GM15510 (cell line): ENCODE measurements around the gene ISCA1.

ENCODE experiments used
- POLR2A ChIP-seq: IDR thresholded peaks from 3 replicates; pipeline ENCODE4 v1.6.1; 2011; ENCODE audit warnings: borderline replicate concordance; ENCODE audit not compliant: insufficient read length; ENCODE audit errors: extremely low read depth

Gene ISCA1

DNA sequence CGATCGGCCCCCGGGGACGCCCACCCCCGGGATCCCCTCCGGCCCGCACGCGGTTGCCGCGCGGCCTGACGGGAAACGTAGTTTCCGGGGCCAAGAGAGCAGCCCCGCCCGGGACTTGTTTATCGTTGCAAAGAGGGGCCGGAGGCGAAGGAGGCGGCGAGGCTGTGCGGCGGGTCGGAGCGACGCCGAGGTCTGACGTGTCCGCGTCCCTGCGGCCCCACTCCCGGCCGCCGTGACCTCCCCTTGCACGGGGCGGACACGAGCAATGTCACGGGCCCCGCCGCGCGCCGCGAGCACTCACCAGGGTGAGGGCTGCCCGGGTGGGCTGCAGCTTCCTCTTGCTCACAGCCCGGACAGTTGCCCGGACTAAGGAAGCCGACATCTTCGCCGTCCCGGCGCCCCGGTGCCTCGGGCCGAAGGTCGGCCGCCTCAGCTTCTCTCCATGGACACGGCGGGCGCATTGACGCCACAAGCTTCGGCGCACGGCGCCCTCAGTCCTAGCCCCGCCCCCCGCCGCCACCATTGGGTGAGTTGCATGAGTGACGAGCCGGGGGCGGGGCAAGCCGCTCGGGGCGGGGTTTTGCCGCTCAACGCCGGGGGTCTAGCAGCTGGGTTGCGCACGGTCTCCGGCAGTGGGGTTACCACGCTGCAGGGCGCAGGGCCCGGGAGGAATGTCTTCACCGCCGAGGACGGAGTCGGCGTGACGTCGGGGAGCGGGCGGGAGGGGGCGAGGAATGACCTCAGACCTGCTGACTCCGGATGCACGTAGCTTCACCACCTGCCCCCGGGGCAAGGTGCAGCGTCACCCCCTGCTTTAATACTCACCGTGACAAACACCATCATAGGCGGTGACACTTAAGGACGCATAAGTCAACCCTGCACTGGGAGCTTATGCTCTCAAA is at the start of gene ISCA1:
ISCA1 (minus strand) TSS at position 462 of the 902 bp plus-strand sequence; CDS start at position 382, 80 bp downstream.
- TF ChIP-seq POLR2A: peak; percentile 78

DNA sequence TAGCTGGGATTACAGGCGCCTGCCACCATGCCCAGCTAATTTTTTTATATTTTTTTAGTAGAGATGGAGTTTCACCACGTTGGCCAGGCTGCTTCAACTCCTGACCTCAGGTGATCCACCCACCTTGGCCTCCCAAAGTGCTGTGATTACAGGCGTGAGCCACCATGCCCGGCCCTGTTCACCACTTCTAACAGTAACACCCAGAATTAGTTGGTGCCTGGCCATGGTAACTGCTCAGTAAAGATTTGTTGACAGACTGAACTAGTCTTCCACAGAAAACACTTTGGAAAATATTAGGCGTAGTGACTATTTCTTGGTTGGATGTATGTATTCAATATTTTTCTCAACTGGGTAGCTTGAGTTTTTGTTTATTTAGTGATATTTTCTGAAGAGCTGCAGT is 47.8 kb upstream of the ISCA1 start:
- no peak for TF ChIP-seq POLR2A

DNA sequence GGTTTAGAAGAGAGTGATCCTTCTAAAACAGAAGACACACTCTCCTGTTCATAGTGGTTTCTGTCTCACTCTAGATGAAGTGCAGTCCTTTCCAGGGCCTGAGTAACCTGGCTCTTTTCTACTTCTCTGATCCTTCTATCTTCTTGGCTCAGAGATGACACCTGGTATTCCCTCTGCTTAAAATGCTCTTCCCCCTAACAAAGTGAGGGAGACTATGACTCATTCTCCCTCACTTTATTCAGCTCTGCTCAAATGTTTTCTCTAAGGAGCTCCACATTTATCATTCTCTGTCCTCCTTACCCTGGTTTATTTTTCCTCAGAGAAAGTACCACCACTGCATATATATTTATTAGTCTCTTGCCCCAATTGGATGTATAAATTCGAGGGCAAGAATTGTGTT is 47.3 kb upstream of the ISCA1 start:
- no peak for TF ChIP-seq POLR2A

DNA sequence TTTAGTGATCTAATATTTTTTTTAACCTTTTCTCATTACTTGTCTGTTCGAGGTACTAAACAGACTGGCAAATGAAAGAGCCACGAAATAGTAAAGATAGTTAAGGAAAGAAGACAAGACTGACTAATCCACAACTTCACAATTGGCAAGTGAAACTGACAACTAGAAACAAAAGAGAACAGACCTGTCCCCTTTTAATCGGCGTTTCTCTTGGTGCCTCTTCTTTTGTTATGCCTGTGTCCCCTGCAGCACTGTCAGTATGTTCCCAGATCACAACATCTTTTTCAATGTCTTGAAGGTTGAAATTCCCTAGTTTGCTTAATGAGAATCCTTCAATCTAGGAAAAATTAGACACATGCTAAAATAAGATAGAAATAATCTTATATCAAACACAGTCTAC is 45.8 kb upstream of the ISCA1 start:
- TF ChIP-seq POLR2A: no peak

DNA sequence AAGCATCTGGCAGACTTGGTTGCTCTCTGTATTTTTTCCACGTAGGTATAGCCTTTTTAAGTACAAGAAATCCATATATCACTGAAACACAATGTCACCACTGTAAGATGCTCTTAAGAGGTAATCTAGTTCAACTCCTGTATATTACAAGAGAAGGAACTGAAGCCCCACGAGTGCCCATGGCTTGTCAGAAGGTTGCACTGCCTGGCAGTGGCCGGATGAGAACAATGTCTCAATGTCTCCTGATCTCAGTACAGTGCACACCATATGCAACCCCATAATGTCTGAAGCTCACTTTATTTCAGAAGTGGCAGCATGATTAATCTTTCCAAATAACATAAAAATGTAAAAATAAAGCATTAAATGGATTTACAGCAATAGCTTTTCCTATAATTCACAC is 44.2 kb upstream of the ISCA1 start:
- no peak for TF ChIP-seq POLR2A

DNA sequence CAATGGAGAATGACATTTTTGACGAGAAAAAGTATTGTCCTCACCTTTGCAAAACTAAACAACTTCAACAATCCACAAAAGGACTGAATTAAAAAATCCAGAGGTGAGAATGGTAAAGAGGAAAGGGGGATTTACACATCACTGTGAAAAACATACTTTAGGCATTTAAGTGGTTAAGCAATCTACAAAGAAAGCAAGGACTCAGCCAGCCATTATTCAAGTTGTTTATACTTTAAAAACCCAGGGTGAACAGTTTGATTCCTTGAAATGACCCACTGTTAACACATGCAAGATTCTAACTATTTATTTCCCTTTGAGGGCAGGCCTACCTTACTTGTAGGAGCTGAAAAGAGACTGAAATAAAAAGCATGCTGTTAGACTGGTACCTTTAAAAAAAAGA is 42.6 kb upstream of the ISCA1 start:
- no peak for TF ChIP-seq POLR2A

DNA sequence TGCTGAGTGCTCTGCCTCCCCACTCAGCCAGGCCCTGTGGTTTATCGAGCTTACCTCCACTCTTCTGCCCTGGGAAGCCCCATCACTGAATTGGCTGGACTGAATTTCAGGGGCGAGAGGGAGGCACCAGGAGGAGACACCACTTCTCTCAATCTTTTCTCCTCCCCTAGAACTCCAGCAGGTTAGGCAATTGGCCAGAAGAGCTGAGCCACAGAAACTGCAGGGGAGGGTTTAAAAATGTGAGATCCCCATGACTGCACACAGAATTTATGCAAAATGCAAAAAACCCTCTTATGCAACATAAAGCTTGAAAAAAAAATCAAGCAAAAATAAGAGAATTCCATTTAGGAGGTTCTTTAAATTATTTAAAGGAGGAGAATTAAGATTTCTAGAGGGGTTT is 42.0 kb upstream of the ISCA1 start:
- no peak for TF ChIP-seq POLR2A

DNA sequence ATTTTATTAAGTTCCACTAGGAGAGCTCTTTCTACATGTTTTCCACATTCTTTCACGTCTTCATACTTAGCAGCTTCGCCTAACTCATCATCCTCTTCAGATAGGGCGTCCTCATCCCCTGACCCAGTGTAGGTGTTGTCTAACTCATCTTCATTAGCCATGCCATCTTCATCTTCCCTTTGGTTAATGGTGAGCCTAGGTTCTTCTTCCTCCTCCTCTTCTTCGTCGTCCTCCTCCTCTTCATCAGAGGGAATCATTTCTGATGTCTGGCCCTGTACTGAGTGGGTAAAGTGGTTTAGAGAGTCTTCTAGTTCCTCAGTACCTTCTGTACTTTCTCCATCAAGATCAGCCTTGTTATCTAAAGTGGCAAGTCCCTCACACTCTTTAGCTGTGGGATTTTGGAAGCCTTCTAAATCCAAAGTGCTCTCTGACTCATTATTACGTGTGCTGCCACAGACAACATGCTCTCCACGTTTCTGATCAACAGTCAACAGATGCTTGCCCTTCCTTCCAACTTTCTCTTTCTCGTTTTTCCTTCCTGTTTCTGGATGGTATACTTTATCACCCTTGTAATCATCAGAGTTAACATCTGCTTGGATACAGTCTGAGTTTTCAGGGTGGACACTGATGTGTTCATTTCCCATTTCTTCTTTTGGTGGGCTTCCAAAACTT is 40.8 kb upstream of the ISCA1 start:
- no peak for TF ChIP-seq POLR2A

DNA sequence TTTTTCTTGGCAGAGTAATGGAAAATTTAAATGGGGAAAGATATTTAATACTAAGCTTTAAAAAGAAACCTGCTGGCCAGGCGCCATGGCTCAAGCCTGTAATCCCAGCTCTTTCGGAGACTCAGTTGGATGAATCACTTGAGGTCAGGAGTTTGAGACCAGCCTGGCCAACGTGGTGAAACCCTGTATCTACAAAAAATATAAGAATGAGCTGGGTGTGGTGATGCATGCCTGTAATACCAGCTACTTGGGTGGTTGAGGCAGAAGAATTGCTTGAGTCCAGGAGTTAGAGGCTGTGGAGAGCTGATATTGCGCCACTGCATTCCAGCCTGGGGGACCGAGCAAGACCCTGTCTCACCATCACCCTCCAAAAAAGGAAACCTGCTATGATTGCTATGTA is 39.0 kb upstream of the ISCA1 start:
- TF ChIP-seq POLR2A: no peak

DNA sequence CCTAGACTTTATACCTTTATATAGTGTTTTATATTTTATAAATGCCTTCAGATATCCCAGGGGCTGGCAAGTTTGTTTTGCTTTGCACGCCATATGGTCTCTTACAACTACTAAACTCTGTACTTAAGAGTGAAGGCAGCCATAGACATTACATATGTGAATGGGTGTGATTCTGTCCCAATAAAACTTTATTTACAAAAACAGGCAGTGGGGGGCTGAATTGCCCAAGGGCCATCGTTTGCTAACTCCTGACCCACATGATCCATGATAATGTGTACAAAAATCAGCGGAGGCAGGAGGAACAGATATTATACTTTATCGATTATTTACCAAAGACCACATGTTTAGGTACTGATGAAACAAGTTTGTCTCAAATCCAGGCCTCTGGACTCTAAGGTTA is 35.8 kb upstream of the ISCA1 start:
- TF ChIP-seq POLR2A: no peak

DNA sequence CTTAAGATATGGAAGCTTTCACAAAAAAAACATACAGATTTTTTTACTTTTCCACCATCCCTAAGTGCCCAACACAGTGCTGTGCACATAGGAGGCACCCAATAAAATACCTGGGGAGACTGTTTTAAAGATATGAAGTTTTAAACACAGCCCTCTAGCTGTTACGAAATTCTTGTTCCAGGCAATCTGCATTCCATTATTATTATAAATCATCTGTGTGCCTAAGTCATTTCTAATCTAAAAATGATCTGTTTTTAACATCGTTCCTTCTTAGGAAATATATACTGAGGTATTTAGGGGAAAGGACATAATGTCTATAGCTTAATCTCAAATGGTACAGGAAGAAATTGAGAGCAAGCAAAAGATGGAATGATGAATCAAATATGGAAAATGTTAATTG is 32.7 kb upstream of the ISCA1 start:
- no peak for TF ChIP-seq POLR2A

DNA sequence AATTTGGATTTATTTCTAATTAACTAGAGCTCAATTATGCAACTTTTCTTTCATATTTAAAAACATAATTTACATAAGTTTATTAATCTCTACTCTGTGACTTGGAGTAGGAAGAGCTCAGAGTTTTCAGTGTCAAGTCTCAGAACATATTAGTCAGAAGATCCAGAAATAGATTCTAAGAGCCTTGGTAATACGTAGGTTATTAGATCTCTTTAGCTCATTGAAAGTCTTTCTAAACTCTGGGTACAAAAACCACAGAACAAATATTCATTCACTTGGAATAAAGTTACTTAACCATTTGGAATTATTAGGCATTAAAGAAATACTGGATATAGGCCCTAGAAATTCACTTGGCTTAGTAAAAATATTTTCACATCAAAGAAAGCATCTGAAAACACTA is 26.3 kb upstream of the ISCA1 start:
- TF ChIP-seq POLR2A: no peak

DNA sequence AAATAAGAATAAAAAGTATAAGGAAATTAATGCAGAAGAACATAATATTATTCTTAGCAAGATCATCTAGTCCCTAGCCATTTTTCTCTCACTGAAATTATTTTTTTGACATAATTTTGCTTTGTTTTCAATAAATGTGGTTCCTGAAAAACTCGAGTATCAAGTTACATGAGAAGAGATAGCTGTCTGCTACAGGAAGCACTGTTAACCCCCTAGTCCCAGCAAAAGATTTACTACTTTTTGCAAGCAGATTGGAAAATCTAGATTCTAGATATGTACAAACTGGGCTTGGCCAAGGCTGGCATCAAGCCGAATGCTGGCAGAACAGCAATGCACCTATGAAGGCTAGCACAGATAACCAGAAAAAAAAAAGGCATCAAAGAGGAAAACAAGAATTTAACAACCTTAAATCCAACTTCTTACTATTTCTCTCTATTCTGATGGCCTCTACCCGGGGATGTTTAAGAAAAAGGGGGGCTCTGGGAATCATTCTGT is 21.9 kb upstream of the ISCA1 start:
- TF ChIP-seq POLR2A: no peak

DNA sequence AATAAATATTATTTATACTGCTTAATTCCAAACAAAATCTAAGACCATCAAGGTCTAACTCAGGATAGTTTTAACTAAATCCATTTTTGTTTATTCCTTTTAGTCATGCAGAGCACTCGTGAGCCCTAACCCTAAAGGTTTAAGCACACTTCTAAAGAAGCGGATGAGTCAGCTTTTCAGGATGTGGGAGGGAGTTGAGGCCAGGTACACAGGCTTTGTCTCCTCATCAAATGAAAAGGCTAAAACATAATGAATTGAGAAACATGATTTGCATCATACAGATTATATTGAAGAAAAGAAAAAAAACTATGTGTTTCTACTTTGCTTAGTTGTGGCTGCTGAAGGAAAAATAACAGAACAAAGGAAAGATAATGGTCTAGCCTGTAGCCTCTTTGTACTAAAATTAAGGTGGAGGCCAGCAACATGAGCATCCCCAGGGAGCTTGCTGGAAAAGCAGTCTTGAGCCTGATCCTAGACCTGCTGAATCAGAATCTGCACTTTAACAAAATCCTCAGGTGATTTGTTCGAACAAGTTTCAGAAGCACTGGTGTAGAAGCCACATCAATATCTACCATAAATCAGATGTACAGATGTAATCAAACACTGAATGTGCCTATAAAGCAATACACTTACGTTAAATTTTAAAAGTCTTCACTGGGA is 21.1 kb upstream of the ISCA1 start:
- no peak for TF ChIP-seq POLR2A

DNA sequence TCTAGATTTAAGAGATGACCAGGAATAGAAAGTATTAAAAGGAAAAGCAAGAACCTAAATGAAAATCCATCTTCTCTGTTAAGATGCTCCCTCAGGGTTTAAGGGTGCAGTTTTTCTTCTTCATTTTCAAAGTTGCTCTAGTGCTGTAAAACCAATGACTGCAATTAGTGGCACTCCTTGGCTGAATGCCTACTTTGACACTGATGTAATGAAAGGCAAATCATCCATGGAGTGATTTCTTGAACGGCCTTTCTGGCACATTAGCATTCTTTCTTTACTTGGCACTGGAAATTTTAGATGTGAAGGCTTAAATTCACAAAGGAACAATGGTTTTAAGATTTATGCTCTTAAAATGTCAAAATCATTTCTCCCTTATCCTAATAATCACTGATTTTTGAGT is 19.3 kb upstream of the ISCA1 start:
- no peak for TF ChIP-seq POLR2A
